ENCODE measurements around the gene COA6.

COA6 gene, protein sequence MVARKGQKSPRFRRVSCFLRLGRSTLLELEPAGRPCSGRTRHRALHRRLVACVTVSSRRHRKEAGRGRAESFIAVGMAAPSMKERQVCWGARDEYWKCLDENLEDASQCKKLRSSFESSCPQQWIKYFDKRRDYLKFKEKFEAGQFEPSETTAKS

DNA sequence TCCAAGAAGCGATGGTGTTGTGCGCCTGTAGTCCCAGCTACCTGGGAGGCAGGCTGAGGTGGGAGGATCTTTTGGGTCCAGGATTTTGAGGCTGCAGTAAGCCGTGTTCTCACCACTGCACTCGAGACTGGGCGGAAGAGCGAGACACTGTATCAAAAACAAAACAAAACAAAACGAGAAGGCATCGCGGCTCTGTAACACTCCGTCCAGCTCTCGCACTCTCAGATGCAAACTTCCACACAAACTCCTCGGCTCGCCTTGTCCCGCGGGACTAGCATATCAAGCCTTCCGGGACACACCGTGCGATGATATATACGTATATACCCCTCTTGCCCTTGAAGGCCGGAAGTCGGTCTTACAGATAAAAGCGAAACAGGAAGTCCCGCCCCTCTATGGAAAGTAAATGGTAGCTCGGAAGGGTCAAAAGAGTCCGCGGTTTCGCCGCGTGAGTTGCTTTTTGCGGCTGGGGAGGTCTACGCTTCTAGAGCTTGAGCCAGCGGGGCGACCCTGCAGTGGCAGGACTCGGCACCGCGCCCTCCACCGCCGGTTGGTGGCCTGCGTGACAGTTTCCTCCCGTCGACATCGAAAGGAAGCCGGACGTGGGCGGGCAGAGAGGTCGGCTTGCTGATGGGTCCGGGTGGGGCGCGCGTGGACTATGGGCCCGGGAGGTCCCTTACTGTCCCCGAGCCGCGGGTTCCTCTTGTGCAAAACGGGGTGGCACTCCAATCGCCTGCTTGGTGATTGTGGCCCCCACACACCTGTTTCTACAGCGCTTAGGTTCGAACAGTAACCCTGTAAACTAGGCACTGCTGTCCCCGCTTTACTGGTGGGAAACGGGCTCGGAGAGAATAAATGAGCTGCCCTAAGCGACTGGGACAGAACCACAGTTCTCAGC, at the start of gene COA6:
Gene COA6, plus strand, starts transcription at position 393 of the 895 bp plus-strand sequence. Its CDS starts 11 bp downstream, at position 404.
- H3K4me3 ChIP-seq (ENCODE audit: low read depth in 1 of 2, low read length in 2 of 2) = peak within 1 kb of the TSS; percentile 94 to 99
- H3K9ac ChIP-seq (ENCODE audit: low read depth in 1 of 2, low read length in 2 of 2) = peak within 1 kb of the TSS; percentile 94 to 97
- no peaks in the 10 kb centered on the region for H3K9me3 ChIP-seq (ENCODE audit: control insufficient read depth in 1 of 2, low read length in 2 of 2)
- peaks cover 9 to 16% of the 10 kb centered on the region in 2 donors for H3K4me1 ChIP-seq (ENCODE audit: control insufficient read depth in 1 of 2, insufficient read depth in 2 of 2, low read length in 2 of 2)
- H3K27me3 ChIP-seq (ENCODE audit: control insufficient read depth in 1 of 2, insufficient read depth in 2 of 2, low read length in 2 of 2) = peaks cover 0 to 3% of the 10 kb centered on the region in 2 donors
- H3K36me3 ChIP-seq (ENCODE audit: control insufficient read depth in 1 of 2, insufficient read depth in 2 of 2, low read length in 2 of 2) = peaks cover 14 to 30% of the 10 kb centered on the region in 2 donors
- H3K27ac ChIP-seq (ENCODE audit: low read depth, low read length) = peak within 1 kb of the TSS; percentile 96

DNA sequence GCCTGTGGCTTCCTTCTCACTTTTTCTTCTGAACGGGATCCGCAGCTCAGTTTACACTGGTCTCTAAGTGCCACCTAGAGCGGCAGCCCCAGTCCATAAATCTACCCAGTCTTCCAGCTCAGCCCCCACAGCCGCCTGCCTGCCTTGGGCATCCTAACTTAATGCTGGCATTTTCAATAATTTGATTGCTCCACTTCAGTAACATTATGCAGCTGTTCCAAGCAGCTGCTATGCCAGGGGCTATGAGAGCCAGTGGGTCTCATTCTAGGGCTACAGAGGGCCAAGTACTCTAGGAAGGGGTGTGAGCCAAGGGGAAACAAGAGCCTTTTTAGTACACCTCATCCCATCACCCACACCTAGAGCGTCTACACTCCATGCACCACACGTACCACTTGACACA, 48.4 kb upstream of the COA6 start:
- H3K9me3 ChIP-seq (ENCODE audit: control insufficient read depth in 1 of 2, low read length in 2 of 2) = no peaks in the 10 kb centered on the region
- no peak overlapping the region for H3K27ac ChIP-seq (ENCODE audit: low read depth, low read length)
- H3K4me3 ChIP-seq (ENCODE audit: low read depth in 1 of 2, low read length in 2 of 2) = no peak overlapping the region
- no peaks in the 10 kb centered on the region for H3K4me1 ChIP-seq (ENCODE audit: control insufficient read depth in 1 of 2, insufficient read depth in 2 of 2, low read length in 2 of 2)
- peaks cover 9 to 26% of the 10 kb centered on the region in 2 donors for H3K27me3 ChIP-seq (ENCODE audit: control insufficient read depth in 1 of 2, insufficient read depth in 2 of 2, low read length in 2 of 2)
- H3K9ac ChIP-seq (ENCODE audit: low read depth in 1 of 2, low read length in 2 of 2) = no peak overlapping the region
- H3K36me3 ChIP-seq (ENCODE audit: control insufficient read depth in 1 of 2, insufficient read depth in 2 of 2, low read length in 2 of 2) = no peaks in the 10 kb centered on the region

DNA sequence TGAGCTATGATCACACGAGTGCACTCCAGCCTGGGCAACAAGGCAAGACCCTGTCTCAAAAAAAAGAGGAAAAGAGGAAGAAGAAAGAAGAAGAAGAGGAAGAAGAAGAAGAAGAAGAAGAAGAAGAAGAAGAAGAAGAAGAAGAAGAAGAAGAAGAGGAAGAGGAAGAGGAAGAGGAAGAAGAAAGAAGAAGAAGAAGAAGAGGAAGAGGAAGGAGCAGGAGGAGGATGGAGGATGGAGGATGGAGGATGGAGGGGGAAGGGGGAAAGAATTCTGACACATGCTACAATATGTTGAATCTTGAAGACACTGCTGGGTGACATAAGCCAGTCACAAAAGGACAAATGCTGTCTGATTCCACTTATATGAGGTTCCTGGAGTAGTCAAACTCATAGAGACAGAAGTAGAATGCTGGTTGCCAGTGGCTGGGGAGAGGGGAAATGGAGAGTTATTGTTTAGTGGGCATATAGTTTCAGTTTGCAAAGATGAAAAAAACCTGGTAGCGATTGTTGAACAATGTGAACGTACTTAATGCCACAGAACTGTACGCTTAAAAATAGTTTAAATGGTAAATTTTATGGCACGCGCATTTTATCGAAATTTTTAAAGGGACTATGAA, 47.3 kb upstream of the COA6 start:
- no peaks in the 10 kb centered on the region for H3K9me3 ChIP-seq (ENCODE audit: control insufficient read depth in 1 of 2, low read length in 2 of 2)
- no peak overlapping the region for H3K9ac ChIP-seq (ENCODE audit: low read depth in 1 of 2, low read length in 2 of 2)
- H3K27ac ChIP-seq (ENCODE audit: low read depth, low read length) = no peak overlapping the region
- peak overlapping the region; percentile 43 to 57 for H3K4me3 ChIP-seq (ENCODE audit: low read depth in 1 of 2, low read length in 2 of 2)
- H3K27me3 ChIP-seq (ENCODE audit: control insufficient read depth in 1 of 2, insufficient read depth in 2 of 2, low read length in 2 of 2) = peaks cover 7 to 26% of the 10 kb centered on the region in 2 donors
- no peaks in the 10 kb centered on the region for H3K4me1 ChIP-seq (ENCODE audit: control insufficient read depth in 1 of 2, insufficient read depth in 2 of 2, low read length in 2 of 2)
- H3K36me3 ChIP-seq (ENCODE audit: control insufficient read depth in 1 of 2, insufficient read depth in 2 of 2, low read length in 2 of 2) = no peaks in the 10 kb centered on the region

DNA sequence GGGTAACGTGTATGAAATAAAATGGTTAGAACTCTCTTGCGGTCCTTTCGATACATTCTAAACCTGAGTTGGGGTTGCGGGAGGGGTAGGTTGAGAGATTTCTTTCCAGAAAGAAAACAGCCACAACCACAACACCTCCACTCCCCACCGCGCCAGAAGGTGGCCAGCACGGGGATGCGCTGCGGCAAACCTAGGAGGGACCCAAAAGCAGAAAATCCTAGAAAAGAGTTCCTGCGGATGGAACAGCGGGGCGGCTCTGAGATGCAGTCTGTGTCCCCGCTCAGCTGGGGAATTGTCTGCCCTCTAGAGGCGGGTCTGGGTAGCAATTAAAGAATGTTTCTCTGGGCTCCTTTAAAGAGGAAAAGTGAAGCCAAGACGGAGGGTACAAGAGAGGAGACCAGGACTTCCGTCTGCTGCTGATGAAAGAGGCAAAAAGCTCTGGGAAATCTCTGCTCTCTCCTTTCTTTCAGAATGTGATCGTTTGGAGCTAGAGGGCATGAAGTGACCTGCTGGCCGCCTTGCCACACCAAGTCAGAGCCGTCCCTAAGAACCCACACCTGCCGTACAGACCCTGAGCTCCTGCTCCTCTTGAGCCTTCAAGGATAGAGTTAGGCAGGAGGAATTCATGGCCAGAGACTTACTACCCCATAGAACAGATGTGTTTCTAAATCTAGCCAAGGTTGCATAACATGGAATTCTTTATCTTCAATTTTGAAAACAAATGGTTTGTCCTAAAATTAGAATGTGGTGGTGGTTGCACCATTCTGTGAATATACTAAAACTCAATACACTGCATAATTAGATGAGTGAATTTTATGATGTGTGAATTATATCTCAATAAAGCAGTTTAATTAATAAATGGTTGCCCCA, 46.5 kb upstream of the COA6 start:
- H3K4me3 ChIP-seq (ENCODE audit: low read depth in 1 of 2, low read length in 2 of 2) = peak overlapping the region; percentile 43 to 57
- H3K4me1 ChIP-seq (ENCODE audit: control insufficient read depth in 1 of 2, insufficient read depth in 2 of 2, low read length in 2 of 2) = no peaks in the 10 kb centered on the region
- H3K9ac ChIP-seq (ENCODE audit: low read depth in 1 of 2, low read length in 2 of 2) = no peak overlapping the region
- H3K27me3 ChIP-seq (ENCODE audit: control insufficient read depth in 1 of 2, insufficient read depth in 2 of 2, low read length in 2 of 2) = peaks cover 7 to 27% of the 10 kb centered on the region in 2 donors
- H3K9me3 ChIP-seq (ENCODE audit: control insufficient read depth in 1 of 2, low read length in 2 of 2) = no peaks in the 10 kb centered on the region
- no peaks in the 10 kb centered on the region for H3K36me3 ChIP-seq (ENCODE audit: control insufficient read depth in 1 of 2, insufficient read depth in 2 of 2, low read length in 2 of 2)
- no peak overlapping the region for H3K27ac ChIP-seq (ENCODE audit: low read depth, low read length)

DNA sequence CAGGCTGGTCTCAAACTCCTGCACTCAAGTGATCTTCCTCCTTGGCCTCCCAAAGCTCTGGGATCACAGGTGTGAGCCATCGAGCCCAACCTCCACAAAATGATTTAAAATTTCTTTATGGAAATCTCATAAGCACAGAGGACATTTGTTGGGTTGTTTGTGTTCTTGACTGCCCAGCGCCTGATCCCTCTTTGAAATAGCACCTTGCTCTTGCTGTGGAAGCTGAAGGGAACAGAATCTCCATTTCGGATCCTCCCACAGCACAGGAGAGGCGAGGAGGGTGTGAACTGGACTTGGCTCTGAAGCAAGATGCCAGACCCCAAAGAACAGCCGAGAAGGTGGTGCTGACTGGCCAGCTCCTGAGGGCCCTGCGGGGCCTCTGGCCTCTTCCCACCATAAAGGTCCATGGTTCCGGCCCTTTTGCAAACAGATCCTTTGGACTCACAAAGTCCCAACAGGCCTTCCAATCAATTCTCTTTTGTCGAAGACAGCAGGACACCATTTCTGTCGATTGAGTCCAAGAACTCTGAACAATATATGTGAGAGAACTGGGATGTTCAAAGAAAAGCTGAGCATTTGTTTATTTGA, 45.6 kb upstream of the COA6 start:
- Histone ChIP-seq H3K27ac (ENCODE audit: low read depth, low read length) (no peak overlapping the region), H3K4me3 (ENCODE audit: low read depth in 1 of 2, low read length in 2 of 2) (no peak overlapping the region), H3K4me1 (ENCODE audit: control insufficient read depth in 1 of 2, insufficient read depth in 2 of 2, low read length in 2 of 2) (no peaks in the 10 kb centered on the region), H3K36me3 (ENCODE audit: control insufficient read depth in 1 of 2, insufficient read depth in 2 of 2, low read length in 2 of 2) (no peaks in the 10 kb centered on the region), H3K9ac (ENCODE audit: low read depth in 1 of 2, low read length in 2 of 2) (no peak overlapping the region), H3K9me3 (ENCODE audit: control insufficient read depth in 1 of 2, low read length in 2 of 2) (no peaks in the 10 kb centered on the region), H3K27me3 (ENCODE audit: control insufficient read depth in 1 of 2, insufficient read depth in 2 of 2, low read length in 2 of 2) (peaks cover 7 to 32% of the 10 kb centered on the region in 2 donors)

DNA sequence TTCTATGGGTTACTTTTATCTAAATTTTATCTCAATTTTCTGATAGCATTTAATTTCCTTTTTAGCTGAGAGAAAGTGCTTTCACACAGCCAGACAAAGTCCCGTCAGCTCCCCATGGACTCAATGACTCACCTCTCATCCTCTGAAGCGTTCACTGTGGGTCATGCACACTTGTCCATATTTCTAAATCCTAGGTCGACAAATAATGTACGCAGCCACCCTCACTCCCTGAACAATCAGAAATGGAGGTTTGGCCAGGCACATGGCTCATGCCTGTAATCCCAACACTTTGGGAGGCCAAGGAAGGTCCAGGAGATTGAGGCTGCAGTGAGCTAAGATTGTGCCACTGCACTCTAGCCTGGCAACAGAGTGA, 42.4 kb upstream of the COA6 start:
- Histone ChIP-seq H3K9ac (ENCODE audit: low read depth in 1 of 2, low read length in 2 of 2) (no peak overlapping the region), H3K27ac (ENCODE audit: low read depth, low read length) (no peak overlapping the region), H3K9me3 (ENCODE audit: control insufficient read depth in 1 of 2, low read length in 2 of 2) (peaks cover 0 to under 1% of the 10 kb centered on the region in 2 donors), H3K4me3 (ENCODE audit: low read depth in 1 of 2, low read length in 2 of 2) (no peak overlapping the region), H3K27me3 (ENCODE audit: control insufficient read depth in 1 of 2, insufficient read depth in 2 of 2, low read length in 2 of 2) (peaks cover 0 to 13% of the 10 kb centered on the region in 2 donors), H3K4me1 (ENCODE audit: control insufficient read depth in 1 of 2, insufficient read depth in 2 of 2, low read length in 2 of 2) (no peaks in the 10 kb centered on the region), H3K36me3 (ENCODE audit: control insufficient read depth in 1 of 2, insufficient read depth in 2 of 2, low read length in 2 of 2) (no peaks in the 10 kb centered on the region)

DNA sequence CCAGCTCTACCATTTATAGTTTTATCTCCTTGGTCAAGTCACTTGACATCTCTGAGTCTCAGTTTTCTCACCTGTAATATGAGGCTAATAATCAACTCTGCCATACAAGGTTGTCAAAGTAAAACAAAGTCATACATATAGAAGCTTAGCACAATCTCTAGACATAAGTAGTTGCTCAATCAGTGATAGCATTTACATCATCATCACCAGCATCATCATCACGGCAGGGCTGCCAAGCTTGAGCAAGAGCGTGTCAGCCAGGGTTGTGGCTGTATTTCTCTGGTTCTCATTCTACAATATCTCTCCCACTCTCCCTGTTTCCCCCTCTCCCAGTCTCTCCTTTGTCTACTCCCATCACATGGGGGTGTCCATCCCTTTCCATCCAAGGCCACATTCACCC, 41.7 kb upstream of the COA6 start:
- Histone ChIP-seq H3K4me3 (ENCODE audit: low read depth in 1 of 2, low read length in 2 of 2) (no peak overlapping the region), H3K4me1 (ENCODE audit: control insufficient read depth in 1 of 2, insufficient read depth in 2 of 2, low read length in 2 of 2) (no peaks in the 10 kb centered on the region), H3K9me3 (ENCODE audit: control insufficient read depth in 1 of 2, low read length in 2 of 2) (peaks cover 0 to 7% of the 10 kb centered on the region in 2 donors), H3K27me3 (ENCODE audit: control insufficient read depth in 1 of 2, insufficient read depth in 2 of 2, low read length in 2 of 2) (peaks cover 0 to 8% of the 10 kb centered on the region in 2 donors), H3K36me3 (ENCODE audit: control insufficient read depth in 1 of 2, insufficient read depth in 2 of 2, low read length in 2 of 2) (no peaks in the 10 kb centered on the region), H3K9ac (ENCODE audit: low read depth in 1 of 2, low read length in 2 of 2) (no peak overlapping the region), H3K27ac (ENCODE audit: low read depth, low read length) (no peak overlapping the region)

DNA sequence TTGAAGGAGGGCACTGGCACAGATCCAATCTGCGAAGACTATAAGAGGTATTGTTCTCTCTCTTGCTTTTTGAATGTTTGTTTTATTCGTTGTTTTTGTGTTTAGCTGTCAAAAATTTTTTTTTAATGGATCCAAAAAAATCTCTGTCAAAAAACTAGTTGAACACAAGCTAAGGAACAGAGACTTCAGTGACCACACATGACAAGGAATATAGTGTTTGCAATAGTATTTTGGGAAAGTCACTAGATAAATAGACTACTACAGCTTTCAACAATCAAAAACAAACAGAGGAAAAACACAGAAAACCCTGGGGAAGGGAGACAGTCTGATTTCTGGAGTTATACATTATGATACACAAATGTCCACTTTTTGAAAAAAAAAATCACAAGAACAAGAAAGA, 36.9 kb upstream of the COA6 start:
- peaks cover 0 to 7% of the 10 kb centered on the region in 2 donors for H3K27me3 ChIP-seq (ENCODE audit: control insufficient read depth in 1 of 2, insufficient read depth in 2 of 2, low read length in 2 of 2)
- no peaks in the 10 kb centered on the region for H3K36me3 ChIP-seq (ENCODE audit: control insufficient read depth in 1 of 2, insufficient read depth in 2 of 2, low read length in 2 of 2)
- peaks cover 0 to 27% of the 10 kb centered on the region in 2 donors for H3K9me3 ChIP-seq (ENCODE audit: control insufficient read depth in 1 of 2, low read length in 2 of 2)
- no peak overlapping the region for H3K27ac ChIP-seq (ENCODE audit: low read depth, low read length)
- H3K9ac ChIP-seq (ENCODE audit: low read depth in 1 of 2, low read length in 2 of 2) = no peak overlapping the region
- no peak overlapping the region for H3K4me3 ChIP-seq (ENCODE audit: low read depth in 1 of 2, low read length in 2 of 2)
- H3K4me1 ChIP-seq (ENCODE audit: control insufficient read depth in 1 of 2, insufficient read depth in 2 of 2, low read length in 2 of 2) = no peaks in the 10 kb centered on the region

DNA sequence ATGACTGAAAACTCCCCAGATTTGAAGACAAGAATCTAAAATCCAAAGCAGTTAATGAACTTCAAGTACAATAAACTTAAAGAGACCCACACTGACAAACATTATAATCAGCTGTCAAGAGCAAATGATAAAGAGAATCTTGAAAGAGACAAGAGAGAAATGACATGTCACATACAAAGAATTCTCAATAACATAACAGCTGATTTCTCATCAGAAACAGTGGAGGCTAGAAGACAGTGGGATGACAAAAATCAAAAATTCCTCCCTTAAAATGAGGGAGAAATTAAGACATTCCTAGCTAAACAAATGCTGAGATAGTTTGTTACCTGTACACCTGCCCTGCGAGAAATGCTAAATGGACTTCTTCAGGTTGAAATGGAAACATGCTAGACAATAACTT, 36.0 kb upstream of the COA6 start:
- Histone ChIP-seq H3K9me3 (ENCODE audit: control insufficient read depth in 1 of 2, low read length in 2 of 2) (peaks cover 0 to 27% of the 10 kb centered on the region in 2 donors), H3K4me1 (ENCODE audit: control insufficient read depth in 1 of 2, insufficient read depth in 2 of 2, low read length in 2 of 2) (no peaks in the 10 kb centered on the region), H3K36me3 (ENCODE audit: control insufficient read depth in 1 of 2, insufficient read depth in 2 of 2, low read length in 2 of 2) (no peaks in the 10 kb centered on the region), H3K9ac (ENCODE audit: low read depth in 1 of 2, low read length in 2 of 2) (no peak overlapping the region), H3K27me3 (ENCODE audit: control insufficient read depth in 1 of 2, insufficient read depth in 2 of 2, low read length in 2 of 2) (peaks cover 0 to 2% of the 10 kb centered on the region in 2 donors), H3K27ac (ENCODE audit: low read depth, low read length) (no peak overlapping the region), H3K4me3 (ENCODE audit: low read depth in 1 of 2, low read length in 2 of 2) (no peak overlapping the region)
